Activated CD4-positive, alpha-beta memory T cell treated with anti-CD3 and anti-CD28 coated beads for 36 hours (primary cell): ENCODE data around the gene DBI. TPM values are rescaled to one million over a fixed set of nuclear protein-coding genes. Genes with fewer than 3 reads are reported as not detected.
"Not testable (repeated sequence)": the region's sequence is repeated elsewhere in the genome, so short reads cannot be mapped to it uniquely, and the experiment has no call there.

Source experiments
- CTCF ChIA-PET: fragments of 350-600 bp; sonication (Branson Sonifier 250); formaldehyde crosslinking; loops from one replicate; lab custom pipeline; 2021; ENCODE audit warnings: antibody characterized with exemption, inconsistent platforms; lab: Charles Lee
- POLR2A ChIA-PET: fragments of 350-600 bp; sonication (Branson Sonifier 250); formaldehyde crosslinking; loops from one replicate; lab custom pipeline; 2021; ENCODE audit warnings: antibody characterized with exemption; lab: Charles Lee
- DNase-seq: peaks from one replicate; pipeline ENCODE4 v3.0.0-alpha.2; 2020
- H3K27ac Mint-ChIP-seq: one replicate; pipeline ENCODE4 v1.8.0; 2021; ENCODE audit warnings: mixed read lengths
- H3K27me3 Mint-ChIP-seq: one replicate; pipeline ENCODE4 v1.8.0; 2021; ENCODE audit warnings: mixed read lengths
- H3K36me3 Mint-ChIP-seq: one replicate; pipeline ENCODE4 v1.8.0; 2021; ENCODE audit warnings: mixed read lengths
- H3K4me1 Mint-ChIP-seq: one replicate; pipeline ENCODE4 v1.8.0; 2021; ENCODE audit warnings: low read depth, mixed read lengths
- H3K4me3 Mint-ChIP-seq: one replicate; pipeline ENCODE4 v1.8.0; 2021; ENCODE audit warnings: mild to moderate bottlenecking, mixed read lengths
- H3K9me3 Mint-ChIP-seq: one replicate; pipeline ENCODE4 v1.8.0; 2021; ENCODE audit warnings: mixed read lengths
- intact Hi-C: fragments of 100-400 bp; cut with micrococcal nuclease; formaldehyde crosslinking; loops from one replicate; pipeline ENCODE4 v1.15.1; 2023
- total RNA-seq, 2 experiments: library from RNA; stranded (reverse); gene quantifications; one replicate each; pipeline ENCODE4 v1.2.3, GENCODE V29; 2021

Gene DBI
- total RNA-seq, 2 experiments from 2014 or later = 149 to 150 TPM

GRCh38 chr2:119367472-119368099 is 809 bp downstream of the DBI start:
- H3K4me3 Mint-ChIP-seq = peak overlapping the region; percentile 100
- ChIA-PET POLR2A (interaction anchor here (1.0 to 1.7 kb wide), 5 partner anchors 10 to 809 kb away, joined by 3 to 7 read pairs (median 5); no protein-coding TSS in a partner anchor), CTCF (interaction anchor here (1.9 kb wide), 1 partner anchor 10 kb away, joined by 4 read pairs; no protein-coding TSS in a partner anchor)
- no peaks in the 10 kb centered on the region for H3K27me3 Mint-ChIP-seq
- peaks cover 44% of the 10 kb centered on the region for H3K36me3 Mint-ChIP-seq
- peaks cover 31% of the 10 kb centered on the region for H3K4me1 Mint-ChIP-seq
- peaks cover 3% of the 10 kb centered on the region for H3K9me3 Mint-ChIP-seq
- intact Hi-C loops = loop anchor here (1.0 to 5.0 kb wide), 7 partner anchors 135 to 1555 kb away; partner anchors contain the start of genes CCDC93, DDX18, EPB41L5 and PTPN4
- peak; percentile 69 for DNase-seq
- H3K27ac Mint-ChIP-seq = peak overlapping the region; percentile 96

GRCh38 chr2:119369845-119370244 is 3.1 kb downstream of the DBI start:
- H3K4me3 Mint-ChIP-seq = no peak overlapping the region
- peaks cover 14% of the 10 kb centered on the region for H3K9me3 Mint-ChIP-seq
- no peaks in the 10 kb centered on the region for H3K27me3 Mint-ChIP-seq
- H3K4me1 Mint-ChIP-seq = peaks cover 24% of the 10 kb centered on the region
- POLR2A ChIA-PET = no interaction called here
- peaks cover 65% of the 10 kb centered on the region for H3K36me3 Mint-ChIP-seq
- H3K27ac Mint-ChIP-seq = no peak overlapping the region
- no peak for DNase-seq
- intact Hi-C loops = loop anchor here (5.0 kb wide), 5 partner anchors 138 to 1558 kb away; partner anchors contain the start of genes CCDC93, DDX18 and EPB41L5
- CTCF ChIA-PET = no interaction called here

- no peak overlapping the region for H3K4me3 Mint-ChIP-seq
- ChIA-PET CTCF (no interaction called here), POLR2A (no interaction called here)
- H3K9me3 Mint-ChIP-seq = peaks cover 14% of the 10 kb centered on the region
- peaks cover 11% of the 10 kb centered on the region for H3K4me1 Mint-ChIP-seq
- DNase-seq = no peak
- H3K27me3 Mint-ChIP-seq = no peaks in the 10 kb centered on the region
- no peak overlapping the region for H3K27ac Mint-ChIP-seq
- H3K36me3 Mint-ChIP-seq = peaks cover 71% of the 10 kb centered on the region
- intact Hi-C loops = no loop called here
Observed at GRCh38 chr2:119371111-119371510, 4.3 kb downstream of the DBI start.

GRCh38 chr2:119372778-119373568 is 6.2 kb downstream of the DBI start:
- Mint-ChIP-seq H3K36me3 (peaks cover 67% of the 10 kb centered on the region), H3K27ac (no peak overlapping the region), H3K27me3 (no peaks in the 10 kb centered on the region), H3K9me3 (peaks cover 14% of the 10 kb centered on the region), H3K4me3 (no peak overlapping the region), H3K4me1 (peaks cover 9% of the 10 kb centered on the region)
- CTCF ChIA-PET = no interaction called here
- intact Hi-C loops = no loop called here
- no peak for DNase-seq
- POLR2A ChIA-PET = no interaction called here

- H3K27me3 Mint-ChIP-seq, DNase-seq, POLR2A ChIA-PET, intact Hi-C loops, H3K4me3 Mint-ChIP-seq, CTCF ChIA-PET, H3K27ac Mint-ChIP-seq, H3K4me1 Mint-ChIP-seq: not testable (repeated sequence)
- peaks cover 57% of the 10 kb centered on the region for H3K36me3 Mint-ChIP-seq
- H3K9me3 Mint-ChIP-seq = peaks cover 14% of the 10 kb centered on the region
Observed at GRCh38 chr2:119373907-119374745, 7.3 kb downstream of the DBI start.

- H3K27me3 Mint-ChIP-seq, DNase-seq, H3K4me1 Mint-ChIP-seq, POLR2A ChIA-PET, H3K27ac Mint-ChIP-seq, CTCF ChIA-PET, intact Hi-C loops, H3K4me3 Mint-ChIP-seq: not testable (repeated sequence)
- peaks cover 14% of the 10 kb centered on the region for H3K9me3 Mint-ChIP-seq
- peaks cover 39% of the 10 kb centered on the region for H3K36me3 Mint-ChIP-seq
Observed at GRCh38 chr2:119376406-119376805, 9.6 kb downstream of the DBI start.

- CTCF ChIA-PET = interaction anchor here (0.9 to 1.3 kb wide), 2 partner anchors 9 to 100 kb away, joined by 3 to 4 read pairs; no protein-coding TSS in a partner anchor
- DNase-seq = no peak
- POLR2A ChIA-PET = interaction anchor here (1.4 kb wide), 1 partner anchor 10 kb away, joined by 5 read pairs; the partner anchor contains the start of genes C2orf76 and DBI
- peaks cover 14% of the 10 kb centered on the region for H3K9me3 Mint-ChIP-seq
- H3K36me3 Mint-ChIP-seq = peaks cover 35% of the 10 kb centered on the region
- intact Hi-C loops = no loop called here
- H3K4me3 Mint-ChIP-seq = no peak overlapping the region
- H3K4me1 Mint-ChIP-seq = no peaks in the 10 kb centered on the region
- H3K27ac Mint-ChIP-seq = no peak overlapping the region
- no peaks in the 10 kb centered on the region for H3K27me3 Mint-ChIP-seq
Observed at GRCh38 chr2:119376810-119377209, 10.0 kb downstream of the DBI start.

GRCh38 chr2:119377294-119377992 is 10.7 kb downstream of the DBI start:
- Mint-ChIP-seq H3K27me3 (peaks cover 2% of the 10 kb centered on the region), H3K27ac (no peak overlapping the region), H3K4me1 (no peaks in the 10 kb centered on the region), H3K36me3 (peaks cover 29% of the 10 kb centered on the region), H3K4me3 (no peak overlapping the region), H3K9me3 (peaks cover 11% of the 10 kb centered on the region)
- no peak for DNase-seq
- intact Hi-C loops = no loop called here
- CTCF ChIA-PET = interaction anchor here (0.9 to 1.3 kb wide), 2 partner anchors 9 to 99 kb away, joined by 3 to 4 read pairs; no protein-coding TSS in a partner anchor
- POLR2A ChIA-PET = interaction anchor here (1.4 kb wide), 1 partner anchor 10 kb away, joined by 5 read pairs; the partner anchor contains the start of genes C2orf76 and DBI

GRCh38 chr2:119377993-119378345 is 11.2 kb downstream of the DBI start:
- intact Hi-C loops = no loop called here
- POLR2A ChIA-PET = interaction anchor here (1.4 kb wide), 1 partner anchor 11 kb away, joined by 5 read pairs; the partner anchor contains the start of genes C2orf76 and DBI

GRCh38 chr2:119378566-119378965 is 11.8 kb downstream of the DBI start:
- Mint-ChIP-seq H3K27ac (no peak overlapping the region), H3K27me3 (peaks cover 2% of the 10 kb centered on the region), H3K4me1 (no peaks in the 10 kb centered on the region), H3K9me3 (peaks cover 5% of the 10 kb centered on the region), H3K4me3 (no peak overlapping the region), H3K36me3 (peaks cover 18% of the 10 kb centered on the region)
- POLR2A ChIA-PET = no interaction called here
- intact Hi-C loops = no loop called here
- CTCF ChIA-PET = no interaction called here
- DNase-seq = no peak

More at GRCh38 chr2:119377993-119378345, 11.2 kb downstream of the DBI start:
- CTCF ChIA-PET = interaction anchor here (0.9 to 1.3 kb wide), 2 partner anchors 10 to 98 kb away, joined by 3 to 4 read pairs; no protein-coding TSS in a partner anchor
- Mint-ChIP-seq H3K36me3 (peaks cover 24% of the 10 kb centered on the region), H3K9me3 (peaks cover 11% of the 10 kb centered on the region), H3K27ac (no peak overlapping the region), H3K4me3 (no peak overlapping the region), H3K27me3 (peaks cover 2% of the 10 kb centered on the region), H3K4me1 (no peaks in the 10 kb centered on the region)
- no peak for DNase-seq
